ENCODE results near the gene DOCK10. TPM values are rescaled to one million over a fixed set of nuclear protein-coding genes. Genes with fewer than 3 reads are reported as not detected.

The DOCK10 gene
- polyA plus RNA-seq, 1 donor (not counting 4 experiments of a cell fraction or from before 2014, with no cell fraction given) = 2.5 TPM

DNA sequence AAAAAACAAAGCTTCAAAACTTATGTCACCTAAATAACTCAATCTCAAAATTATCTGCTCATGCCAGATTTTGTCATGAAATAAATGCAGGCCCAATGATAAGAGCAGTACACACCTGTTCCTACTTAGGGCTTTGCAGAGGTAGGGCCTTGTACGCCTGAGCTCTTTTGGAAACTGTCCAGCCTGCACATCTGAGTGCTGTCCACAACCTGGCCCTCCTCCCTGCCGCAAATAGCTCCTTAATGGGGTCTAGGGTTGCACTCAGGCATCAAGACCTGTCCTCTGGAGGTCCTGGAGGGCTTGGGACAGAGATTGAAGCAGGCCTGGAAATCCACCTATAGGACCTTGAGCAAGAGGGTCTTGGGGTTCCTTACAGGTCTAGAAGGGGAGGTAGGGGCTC, 210.7 kb downstream of the DOCK10 start:
- Histone ChIP-seq H3K4me2 (ENCODE audit: control insufficient read depth, extremely low read depth, insufficient read depth, low read depth, low read length) (no peak overlapping the region), H3K4me3 (ENCODE audit: control insufficient read depth in 2 of 3, extremely low read depth in 1 of 3, insufficient read depth in 2 of 3, low read depth in 1 of 3, low read length in 3 of 3) (no peak overlapping the region), H3K27me3 (ENCODE audit: control insufficient read depth, extremely low read depth, insufficient read depth, low read length) (no peaks in the 10 kb centered on the region), H3K27ac (ENCODE audit: control insufficient read depth, insufficient read depth, low read length) (no peak overlapping the region), H3K36me3 (ENCODE audit: control insufficient read depth in 2 of 2, extremely low read depth in 1 of 2, insufficient read depth in 2 of 2, low read length in 2 of 2) (no peaks in the 10 kb centered on the region), H3K4me1 (ENCODE audit: control insufficient read depth, extremely low read depth, insufficient read depth, low read length) (no peaks in the 10 kb centered on the region), H2AFZ (ENCODE audit: control insufficient read depth, low read length) (no peak overlapping the region), H3K79me2 (ENCODE audit: control insufficient read depth, insufficient read depth, low read length) (no peaks in the 10 kb centered on the region), H3K9me3 (ENCODE audit: control insufficient read depth, low read depth, low read length) (no peaks in the 10 kb centered on the region), H4K20me1 (ENCODE audit: control insufficient read depth, extremely low read depth, insufficient read depth, low read length) (no peaks in the 10 kb centered on the region), H3K9me1 (ENCODE audit: control insufficient read depth, extremely low read depth, insufficient read depth, low read length) (no peaks in the 10 kb centered on the region), H3K9ac (ENCODE audit: control insufficient read depth, extremely low read depth, insufficient read depth, low read length) (no peak overlapping the region)
- no peak for TF ChIP-seq EZH2 (IDR thresholded peaks at IDR 0.05; ENCODE audit: low read length)
- TF ChIP-seq, protein P1, sequence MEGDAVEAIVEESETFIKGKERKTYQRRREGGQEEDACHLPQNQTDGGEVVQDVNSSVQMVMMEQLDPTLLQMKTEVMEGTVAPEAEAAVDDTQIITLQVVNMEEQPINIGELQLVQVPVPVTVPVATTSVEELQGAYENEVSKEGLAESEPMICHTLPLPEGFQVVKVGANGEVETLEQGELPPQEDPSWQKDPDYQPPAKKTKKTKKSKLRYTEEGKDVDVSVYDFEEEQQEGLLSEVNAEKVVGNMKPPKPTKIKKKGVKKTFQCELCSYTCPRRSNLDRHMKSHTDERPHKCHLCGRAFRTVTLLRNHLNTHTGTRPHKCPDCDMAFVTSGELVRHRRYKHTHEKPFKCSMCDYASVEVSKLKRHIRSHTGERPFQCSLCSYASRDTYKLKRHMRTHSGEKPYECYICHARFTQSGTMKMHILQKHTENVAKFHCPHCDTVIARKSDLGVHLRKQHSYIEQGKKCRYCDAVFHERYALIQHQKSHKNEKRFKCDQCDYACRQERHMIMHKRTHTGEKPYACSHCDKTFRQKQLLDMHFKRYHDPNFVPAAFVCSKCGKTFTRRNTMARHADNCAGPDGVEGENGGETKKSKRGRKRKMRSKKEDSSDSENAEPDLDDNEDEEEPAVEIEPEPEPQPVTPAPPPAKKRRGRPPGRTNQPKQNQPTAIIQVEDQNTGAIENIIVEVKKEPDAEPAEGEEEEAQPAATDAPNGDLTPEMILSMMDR (optimal IDR thresholded peaks at IDR 0.05 in 1 of 3, IDR thresholded peaks at IDR 0.05 in 1 of 3, conservative IDR thresholded peaks at IDR 0.05 in 1 of 3; ENCODE audit: extremely low read depth in 1 of 3, insufficient read depth in 2 of 3, low read length in 3 of 3) = no peak
- FAIRE-seq (no peak), DNase-seq (ENCODE audit: low read depth, low spot score) (no peak)
- dilution Hi-C loops (cut with MboI; ENCODE audit: extremely low pct_ligation_motif_present, low sequenced_read_pairs) = no loop called here

DNA sequence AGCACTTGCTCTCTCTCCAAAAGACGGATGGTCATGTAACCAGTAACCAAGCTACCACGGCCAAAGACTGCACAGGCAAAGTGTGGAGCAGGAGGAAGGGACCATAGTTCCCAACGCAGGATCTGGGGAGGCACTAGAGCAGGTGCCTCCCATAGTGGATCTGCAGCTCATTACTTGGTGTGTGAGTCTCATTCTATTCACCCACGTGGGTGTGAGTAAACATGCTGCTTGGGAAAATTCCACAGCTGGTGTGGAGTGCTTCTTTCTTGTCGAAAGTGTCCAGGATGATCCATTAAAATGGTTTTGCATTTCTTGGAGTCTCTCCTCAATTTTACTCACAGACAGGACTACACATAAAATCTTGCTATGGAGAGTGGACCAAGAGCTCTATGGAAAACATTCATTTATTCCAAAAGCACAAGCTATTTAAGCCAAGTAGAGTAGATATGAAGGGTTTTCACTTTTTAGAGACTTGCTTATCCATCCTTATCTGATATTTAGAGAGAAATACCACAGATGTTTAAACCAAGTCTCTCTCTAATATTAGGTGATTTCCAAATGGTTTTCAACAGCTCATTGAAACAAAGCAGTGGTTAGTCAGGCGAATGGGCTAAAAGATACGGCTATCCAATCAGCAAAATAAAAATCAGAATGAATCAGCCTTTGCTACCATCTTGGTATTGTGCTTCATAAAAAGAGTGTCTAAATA, 221.8 kb downstream of the DOCK10 start:
- FAIRE-seq (no peak), DNase-seq (ENCODE audit: low read depth, low spot score) (no peak)
- H3K4me1 ChIP-seq (ENCODE audit: control insufficient read depth, extremely low read depth, insufficient read depth, low read length) = peaks cover 12% of the 10 kb centered on the region
- dilution Hi-C loops (cut with MboI; ENCODE audit: extremely low pct_ligation_motif_present, low sequenced_read_pairs) = no loop called here
- H2AFZ ChIP-seq (ENCODE audit: control insufficient read depth, low read length) = no peak overlapping the region
- no peak overlapping the region for H3K27ac ChIP-seq (ENCODE audit: control insufficient read depth, insufficient read depth, low read length)
- H3K36me3 ChIP-seq (ENCODE audit: control insufficient read depth in 2 of 2, extremely low read depth in 1 of 2, insufficient read depth in 2 of 2, low read length in 2 of 2) = no peaks in the 10 kb centered on the region
- H3K9ac ChIP-seq (ENCODE audit: control insufficient read depth, extremely low read depth, insufficient read depth, low read length) = no peak overlapping the region
- no peak overlapping the region for H3K4me2 ChIP-seq (ENCODE audit: control insufficient read depth, extremely low read depth, insufficient read depth, low read depth, low read length)
- H3K27me3 ChIP-seq (ENCODE audit: control insufficient read depth, extremely low read depth, insufficient read depth, low read length) = no peaks in the 10 kb centered on the region
- H3K9me3 ChIP-seq (ENCODE audit: control insufficient read depth, low read depth, low read length) = no peaks in the 10 kb centered on the region
- TF ChIP-seq EZH2 (IDR thresholded peaks at IDR 0.05; ENCODE audit: low read length) = no peak
- TF ChIP-seq, protein P1 (optimal IDR thresholded peaks at IDR 0.05 in 1 of 3, IDR thresholded peaks at IDR 0.05 in 1 of 3, conservative IDR thresholded peaks at IDR 0.05 in 1 of 3; ENCODE audit: extremely low read depth in 1 of 3, insufficient read depth in 2 of 3, low read length in 3 of 3) = no peak
- no peaks in the 10 kb centered on the region for H3K9me1 ChIP-seq (ENCODE audit: control insufficient read depth, extremely low read depth, insufficient read depth, low read length)
- no peaks in the 10 kb centered on the region for H4K20me1 ChIP-seq (ENCODE audit: control insufficient read depth, extremely low read depth, insufficient read depth, low read length)
- no peak overlapping the region for H3K4me3 ChIP-seq (ENCODE audit: control insufficient read depth in 2 of 3, extremely low read depth in 1 of 3, insufficient read depth in 2 of 3, low read depth in 1 of 3, low read length in 3 of 3)
- no peaks in the 10 kb centered on the region for H3K79me2 ChIP-seq (ENCODE audit: control insufficient read depth, insufficient read depth, low read length)
